Ovary (tissue), 9 donors: Measurements from ENCODE around the gene TSPAN13. TPM values are rescaled to one million over a fixed set of nuclear protein-coding genes. Genes with fewer than 3 reads are reported as not detected.

Source experiments
- DNase-seq, 5 donors: peaks; one replicate each; pipeline ENCODE4 v3.0.0-alpha.2; 2019 to 2020
- H3K27ac ChIP-seq, 2 donors: fragments of 200-600 bp; one replicate each; pipeline versions ENCODE4 v1.5.1 to v1.8.0; 2019 to 2022
- H3K27me3 ChIP-seq: fragments of 200-600 bp; one replicate; pipeline ENCODE4 v1.8.0; 2022
- H3K36me3 ChIP-seq: fragments of 200-600 bp; sonication (generic); one replicate; pipeline ENCODE4 v1.5.1; 2019
- H3K4me1 ChIP-seq: one replicate; pipeline ENCODE4 v1.8.1; 2013; ENCODE audit warnings: mild to moderate bottlenecking, moderate library complexity; ENCODE audit not compliant: insufficient read depth
- H3K4me3 ChIP-seq: fragments of 200-600 bp; sonication (generic); one replicate; pipeline ENCODE4 v1.5.1; 2017
- H3K9me3 ChIP-seq, 2 donors: fragments of 200-600 bp in 1 of 2; sonication (generic) in 1 of 2; one replicate each; pipeline versions ENCODE4 v1.5.1 to v1.8.1; 2013 to 2019; ENCODE audit warnings: mild to moderate bottlenecking in 1 of 2, moderate library complexity in 1 of 2
- CTCF ChIP-seq, 3 donors: fragments of 450-650 bp in 2 of 3; fragments of 200-600 bp in 1 of 3; IDR thresholded peaks; one replicate each; pipeline versions ENCODE4 v1.5.1 to v1.8.0; 2016 to 2022; ENCODE audit warnings: antibody characterized with exemption in 3 of 3, mild to moderate bottlenecking in 1 of 3
- EP300 ChIP-seq: sonication (generic); formaldehyde crosslinking; IDR thresholded peaks from one replicate; pipeline ENCODE4 v1.6.1; 2017; ENCODE audit warnings: antibody characterized with exemption
- POLR2A ChIP-seq: fragments of 450-650 bp; IDR thresholded peaks from one replicate; pipeline ENCODE4 v1.6.1; 2017; ENCODE audit warnings: antibody characterized with exemption, mild to moderate bottlenecking, moderate library complexity
- WGBS, 3 donors: extraction: QIAGEN DNeasy Blood & Tissue Kit in 1 of 3; methylation state at CpG; one replicate each; pipeline versions ENCODE4 v1.1.5 to v1.1.7; 2013 to 2017; 5-methylcytosine and 5-hydroxymethylcytosine counted together
- intact Hi-C, 4 donors: fragments of 100-400 bp; cut with DNase I; formaldehyde crosslinking; loops; one replicate each; pipeline versions ENCODE4 v1.11.0 to v1.15.1; 2022 to 2023
- polyA plus RNA-seq, 2 donors: library from polyadenylated mRNA; stranded (reverse); fragments of 200-250 nt in 1 of 2; fragments of 350-450 nt in 1 of 2; fragmentation: Illumina TruSeq in 1 of 2; extraction: RNeasy Lipid Tissue Mini Kit (QIAGEN cat#74804) in 1 of 2; gene quantifications; one replicate each; pipeline ENCODE4 v1.2.3, GENCODE V29; 2013 to 2014
- total RNA-seq, 7 donors: library from RNA; depleted of rRNA in 2 of 7; stranded (reverse); fragments of >200 nt in 2 of 7; fragmentation: NEBNext Ultra II Directional in 3 of 7; extraction: Animal tissue kit (Norgen Biotek cat#: 25700) in 3 of 7; gene quantifications; one replicate each; pipeline versions ENCODE4 v1.1.0 to v1.2.4, GENCODE V29; 2016 to 2023
- donor health status: DM: no; HTN: no; CAD: no; lungs with moderate emphysema.
- donor health status: DM: no; HTN: no; CAD: no.
- donor health status: Bipolar disorder and iron deficiency.
- donor health status: DM: yes; HTN: yes; CAD: no.
- donor health status: DM: no; HTN: no; CAD: no.
- donor health status: DM: yes; HTN: yes; CAD: no.

The TSPAN13 gene
- total and polyA plus RNA-seq, 9 donors, result 0.72 to 23.4 (median 4.2) TPM

GRCh38 chr7:16741676-16742075, 11.9 kb upstream of the TSPAN13 start:
- H3K36me3 ChIP-seq, result no peaks in the 10 kb centered on the region
- DNase-seq, result no peak
- H3K4me3 ChIP-seq, result no peak overlapping the region
- H3K4me1 ChIP-seq, result peaks cover under 1% of the 10 kb centered on the region
- H3K9me3 ChIP-seq, result no peaks in the 10 kb centered on the region
- intact Hi-C loops, result no loop called here
- 83 to 94% (median 94%) methylated on average over 1 of the region's 1 CpG for WGBS, 3 donors
- no peak for TF ChIP-seq EP300
- no peak for TF ChIP-seq POLR2A
- TF ChIP-seq CTCF (IDR thresholded peaks at IDR 0.05), result no peak
- H3K27me3 ChIP-seq, result no peaks in the 10 kb centered on the region
- H3K27ac ChIP-seq, result no peak overlapping the region

GRCh38 chr7:16742547-16742946, 11.0 kb upstream of the TSPAN13 start:
- DNase-seq, result no peak
- intact Hi-C loops, result no loop called here
- no peak overlapping the region for H3K4me3 ChIP-seq
- no peaks in the 10 kb centered on the region for H3K36me3 ChIP-seq
- no peak overlapping the region for H3K27ac ChIP-seq
- no peaks in the 10 kb centered on the region for H3K27me3 ChIP-seq
- H3K9me3 ChIP-seq, result no peaks in the 10 kb centered on the region
- peaks cover 5% of the 10 kb centered on the region for H3K4me1 ChIP-seq
- 64 to 99% (median 96%) methylated on average over 3 of the region's 3 CpGs for WGBS, 3 donors
- TF ChIP-seq CTCF (IDR thresholded peaks at IDR 0.05) (no peak), EP300 (no peak), POLR2A (no peak)

GRCh38 chr7:16743236-16743635, 10.3 kb upstream of the TSPAN13 start:
- Histone ChIP-seq H3K27me3 (no peaks in the 10 kb centered on the region), H3K36me3 (no peaks in the 10 kb centered on the region), H3K27ac (no peak overlapping the region), H3K4me3 (no peak overlapping the region), H3K9me3 (no peaks in the 10 kb centered on the region), H3K4me1 (peaks cover 5% of the 10 kb centered on the region)
- 15 to 38% (median 27%) methylated on average over 4 of the region's 4 CpGs for WGBS, 3 donors
- intact Hi-C loops, result no loop called here
- DNase-seq, result no peak
- TF ChIP-seq CTCF (IDR thresholded peaks at IDR 0.05) (no peak), POLR2A (no peak), EP300 (no peak)

GRCh38 chr7:16744518-16745250, 8.9 kb upstream of the TSPAN13 start:
- H3K36me3 ChIP-seq, result no peaks in the 10 kb centered on the region
- no peak overlapping the region for H3K27ac ChIP-seq
- TF ChIP-seq EP300, result no peak
- no peak for TF ChIP-seq CTCF (IDR thresholded peaks at IDR 0.05)
- TF ChIP-seq POLR2A, result no peak
- H3K27me3 ChIP-seq, result no peaks in the 10 kb centered on the region
- H3K9me3 ChIP-seq, result no peaks in the 10 kb centered on the region
- 86 to 94% (median 94%) methylated on average over 6 of the region's 6 CpGs for WGBS, 3 donors
- no peak overlapping the region for H3K4me3 ChIP-seq
- H3K4me1 ChIP-seq, result peaks cover 5% of the 10 kb centered on the region
- no peak for DNase-seq
- intact Hi-C loops, result no loop called here
